Activated CD4-positive, CD25-positive, alpha-beta regulatory T cell (primary cell): ENCODE data around the gene SLC2A3.
"Not testable (repeated sequence)": the region's sequence is repeated elsewhere in the genome, so short reads cannot be mapped to it uniquely, and the experiment has no call there.

Experiments
- DNase-seq, 4 experiments: peaks; one replicate each; lab custom pipeline; 2025; lab: John Stamatoyannopoulos, UW

SLC2A3 gene

GRCh38 chr12:7935590-7936581 is at the start of gene SLC2A3:
TSS of gene SLC2A3 (minus strand) at chr12:7936187. CDS start at chr12:7936034, 153 bp downstream.
- peak; percentile 39 to 75 (median 64) for DNase-seq

- no peak for DNase-seq
Observed at GRCh38 chr12:7984900-7985299, 48.9 kb upstream of the SLC2A3 start.

GRCh38 chr12:7983460-7983859 is 47.5 kb upstream of the SLC2A3 start:
- not testable (repeated sequence) for DNase-seq

- not testable (repeated sequence) for DNase-seq
Observed at GRCh38 chr12:7983019-7983418, 47.0 kb upstream of the SLC2A3 start.

DNA sequence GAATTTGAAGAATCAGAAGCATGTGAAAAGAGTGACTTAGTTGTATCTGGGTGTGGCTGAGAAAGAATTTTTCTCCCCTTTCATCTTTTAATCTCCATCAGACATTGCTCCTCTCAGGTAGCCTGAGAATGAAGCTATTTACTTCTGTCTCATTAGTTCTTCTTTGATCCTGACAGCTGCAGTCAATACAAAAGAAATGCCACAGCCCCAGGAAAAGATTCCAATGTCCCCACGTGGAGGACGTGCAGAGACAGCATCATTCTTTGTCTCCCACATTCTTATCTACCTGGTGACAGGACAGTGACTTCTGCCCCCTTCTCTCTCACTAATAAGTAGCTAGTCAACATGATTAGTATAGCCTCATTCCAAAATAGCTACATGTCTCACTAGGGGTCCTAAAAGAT is 46.3 kb upstream of the SLC2A3 start:
- DNase-seq: not testable (repeated sequence)

GRCh38 chr12:7981446-7981845 is 45.5 kb upstream of the SLC2A3 start:
- DNase-seq: no peak

- DNase-seq: not testable (repeated sequence)
Observed at GRCh38 chr12:7977351-7978124, 41.6 kb upstream of the SLC2A3 start.

DNA sequence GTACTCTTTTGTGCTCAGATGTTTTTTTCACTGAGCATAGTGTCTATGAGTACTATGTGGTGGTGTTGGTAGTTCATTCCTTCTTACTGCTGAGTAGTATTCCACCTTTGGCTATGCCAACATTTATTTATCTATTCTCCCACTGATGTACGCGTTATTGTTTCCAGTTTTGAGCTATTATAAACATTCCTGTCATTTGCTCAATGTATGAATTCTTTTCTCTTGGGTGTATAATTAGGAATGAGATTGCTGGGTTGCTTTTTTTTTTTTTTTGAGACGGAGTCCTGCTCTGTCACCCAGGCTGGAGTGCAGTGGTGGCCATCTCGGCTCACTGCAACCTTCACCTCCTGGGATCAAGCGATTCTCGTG is 37.5 kb upstream of the SLC2A3 start:
- DNase-seq: no peak

GRCh38 chr12:7972734-7973456 is 36.9 kb upstream of the SLC2A3 start:
- DNase-seq: no peak

- DNase-seq: not testable (repeated sequence)
Observed at GRCh38 chr12:7972269-7972668, 36.3 kb upstream of the SLC2A3 start.

DNA sequence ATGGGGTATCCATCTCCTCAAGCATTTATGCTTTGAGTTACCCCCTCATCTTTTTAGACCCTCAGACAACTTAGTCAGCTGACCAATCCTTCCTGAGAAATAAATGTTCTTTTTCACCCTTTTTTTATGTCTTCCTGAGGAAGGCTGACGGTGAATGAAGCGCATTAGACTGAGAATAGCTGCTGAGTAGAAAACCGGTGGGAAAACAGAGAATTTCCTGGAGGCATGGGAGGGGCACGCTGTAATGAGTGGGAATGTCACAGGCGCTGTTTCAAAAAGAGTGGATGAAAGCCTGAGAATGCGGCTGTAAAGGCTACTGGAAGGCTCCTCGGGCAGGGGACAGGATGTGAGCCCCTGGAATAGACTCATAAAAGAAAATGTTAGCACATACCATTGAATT is 35.8 kb upstream of the SLC2A3 start:
- DNase-seq: not testable (repeated sequence)

GRCh38 chr12:7970475-7971252 is 34.7 kb upstream of the SLC2A3 start:
- peak; percentile 67 to 72 (median 68) for DNase-seq

DNA sequence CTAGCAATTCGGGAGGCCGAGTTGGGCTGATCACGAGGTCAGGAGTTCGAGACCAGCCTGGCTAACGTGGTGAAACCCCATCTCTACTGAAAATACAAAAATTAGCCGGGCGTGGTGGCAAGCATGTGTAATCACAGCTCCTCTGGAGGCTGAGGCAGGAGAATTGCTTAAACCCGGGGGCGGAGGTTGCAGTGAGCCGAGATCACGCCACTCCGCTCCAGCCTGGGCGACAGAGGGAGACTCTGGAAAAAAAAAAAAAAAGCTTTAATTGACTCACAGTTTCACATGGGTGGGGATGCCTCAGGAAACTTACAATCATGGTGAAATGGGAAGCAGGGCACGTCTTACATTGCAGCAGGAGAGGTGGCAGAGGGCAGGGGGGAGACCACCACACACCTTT is 30.6 kb upstream of the SLC2A3 start:
- no peak for DNase-seq

- not testable (repeated sequence) for DNase-seq
Observed at GRCh38 chr12:7964669-7965068, 28.7 kb upstream of the SLC2A3 start.

DNA sequence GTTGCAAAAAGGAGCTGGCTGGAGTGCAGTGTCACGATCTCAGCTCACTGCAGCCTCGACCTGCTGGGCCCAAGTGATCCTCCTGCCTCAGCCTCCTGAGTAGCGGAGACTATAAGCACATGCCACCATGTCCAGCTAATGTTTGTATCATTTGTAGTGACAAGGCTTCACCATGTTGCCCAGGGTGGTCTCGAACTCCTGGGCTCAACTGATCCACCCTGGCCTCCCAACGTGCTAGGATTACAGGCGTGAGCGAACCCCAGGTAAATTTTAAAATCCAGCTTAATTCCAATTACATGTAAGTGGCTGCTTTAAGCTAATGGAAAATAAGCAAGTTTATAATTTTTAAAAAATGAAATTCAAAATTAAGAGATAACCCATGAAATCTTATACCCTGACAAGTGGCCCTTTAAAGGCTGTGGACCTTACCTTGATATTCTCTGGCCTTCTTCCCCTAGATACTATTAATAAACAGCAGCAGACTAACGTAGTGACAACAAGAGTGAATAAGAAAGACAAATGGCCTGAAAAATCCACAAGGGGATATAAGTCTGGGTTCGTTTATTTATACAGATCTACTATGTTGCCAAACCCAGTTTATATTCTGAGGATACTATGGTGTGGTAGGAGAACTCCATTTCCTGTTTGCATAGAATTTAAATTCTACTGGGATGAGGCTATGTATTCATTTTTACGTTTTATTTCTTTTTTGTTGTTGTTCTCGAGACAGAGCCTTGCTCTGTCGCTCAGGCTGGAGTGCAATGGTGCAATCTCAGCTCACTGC is 25.6 kb upstream of the SLC2A3 start:
- no peak for DNase-seq

DNA sequence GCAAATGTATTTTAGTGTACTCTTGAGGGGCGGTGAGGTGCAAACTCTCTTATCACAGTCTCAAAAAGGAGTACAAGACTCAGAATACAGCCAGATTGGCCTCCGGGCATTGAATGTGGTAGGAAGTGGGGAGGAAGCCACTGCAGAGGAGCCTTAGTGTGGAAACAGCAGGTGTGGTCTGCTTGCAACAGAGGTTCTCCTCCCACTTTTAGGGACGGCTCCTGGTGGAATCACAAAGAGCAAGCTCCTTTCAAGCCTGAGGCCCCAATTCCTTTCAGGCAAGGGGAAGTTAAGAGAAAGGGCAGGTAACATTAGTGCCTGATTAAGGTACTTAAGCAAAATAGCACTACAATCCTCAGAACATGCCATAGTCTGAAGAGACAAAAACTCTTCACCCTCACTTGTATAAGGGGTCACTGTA is 23.7 kb upstream of the SLC2A3 start:
- no peak for DNase-seq

DNA sequence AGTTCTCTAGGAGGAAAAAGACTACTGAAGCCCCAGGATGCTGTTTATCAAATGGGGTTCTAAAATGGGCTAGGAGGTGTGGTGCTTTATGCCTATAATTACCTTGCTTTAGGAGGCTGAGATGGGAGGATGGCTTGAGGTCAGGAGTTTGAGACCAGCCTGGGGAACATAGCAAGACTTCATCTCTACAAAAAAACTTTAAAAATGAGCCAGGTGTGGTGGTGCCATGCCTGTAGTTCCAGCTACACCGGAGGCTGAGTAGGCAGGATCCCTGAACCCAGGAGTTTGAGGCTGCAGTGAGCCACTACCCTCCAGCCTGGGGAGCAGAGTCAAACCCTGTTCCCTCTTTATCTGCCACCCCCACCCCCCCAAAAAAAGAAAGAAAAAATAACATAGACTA is 23.3 kb upstream of the SLC2A3 start:
- no peak for DNase-seq

GRCh38 chr12:7954877-7955276 is 18.9 kb upstream of the SLC2A3 start:
- DNase-seq: not testable (repeated sequence)

DNA sequence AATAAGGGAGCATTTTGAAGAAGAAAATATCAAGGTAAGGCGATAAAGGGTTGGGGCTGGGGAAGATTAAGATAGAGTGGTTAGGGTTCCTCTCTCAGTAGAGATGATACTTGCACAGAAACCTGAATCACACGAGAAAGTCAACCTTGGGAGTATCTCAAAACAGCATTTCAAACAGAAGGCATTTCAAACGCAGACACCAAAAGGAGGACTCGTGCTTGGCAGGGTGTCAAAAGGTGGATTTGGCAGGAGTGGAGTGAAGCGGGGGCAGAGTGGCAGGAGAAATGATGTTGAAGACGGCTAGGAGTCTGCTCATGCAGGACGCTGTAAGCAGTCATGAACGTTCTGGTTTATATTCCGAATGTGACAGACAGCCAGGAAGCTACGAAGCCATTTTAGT is 18.4 kb upstream of the SLC2A3 start:
- DNase-seq: not testable (repeated sequence)

DNA sequence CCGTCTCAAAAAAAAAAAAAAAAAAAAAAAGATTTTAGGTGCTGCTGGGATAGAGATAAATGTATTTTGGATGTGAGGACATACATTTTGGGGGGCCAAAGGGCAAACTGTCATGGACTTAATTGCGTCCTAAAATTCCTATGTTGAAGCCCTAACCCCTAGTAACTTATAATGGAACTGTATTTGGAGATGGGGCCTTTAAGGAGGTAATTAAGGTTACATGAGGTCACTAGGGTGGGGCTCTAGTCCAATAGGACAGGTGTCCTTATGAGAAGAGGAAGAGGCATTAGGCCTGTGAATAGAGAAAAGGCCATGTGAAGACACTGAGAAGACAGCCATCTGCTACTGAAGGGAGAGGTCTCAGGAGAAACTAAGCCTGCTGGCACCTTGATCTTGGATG is 17.9 kb upstream of the SLC2A3 start:
- DNase-seq: not testable (repeated sequence)
